ENCODE data around the gene RRN3.
"Not testable (repeated sequence)": the region's sequence is repeated elsewhere in the genome, so short reads cannot be mapped to it uniquely, and the experiment has no call there.

The RRN3 gene

DNA sequence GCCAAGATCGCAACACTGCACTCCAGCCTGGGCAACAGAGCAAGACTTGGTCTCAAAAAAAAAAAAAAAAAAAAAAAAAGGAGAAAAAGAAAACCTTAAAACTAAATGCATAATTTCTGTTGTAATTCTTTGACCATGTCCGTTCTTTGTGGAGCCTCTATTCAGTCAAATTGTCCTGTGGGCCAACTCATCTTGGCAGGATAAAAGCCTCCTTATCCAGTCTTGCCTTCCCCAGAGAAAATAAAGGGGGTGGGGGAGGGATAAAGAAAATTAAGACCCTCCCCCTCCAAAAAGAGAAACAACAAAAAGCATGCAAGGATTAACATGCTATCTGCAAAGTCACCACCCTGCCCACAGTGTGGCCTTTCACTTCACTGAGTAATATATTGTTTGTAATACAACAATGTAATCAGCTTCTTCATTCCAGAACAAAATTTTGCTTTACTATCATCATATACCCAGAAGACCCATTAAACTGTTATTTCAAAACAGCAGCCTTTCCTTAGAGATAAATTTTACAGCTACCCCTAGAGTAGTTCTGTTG, 5.4 kb upstream of the RRN3 start:
- DNase-seq = not testable (repeated sequence)

DNA sequence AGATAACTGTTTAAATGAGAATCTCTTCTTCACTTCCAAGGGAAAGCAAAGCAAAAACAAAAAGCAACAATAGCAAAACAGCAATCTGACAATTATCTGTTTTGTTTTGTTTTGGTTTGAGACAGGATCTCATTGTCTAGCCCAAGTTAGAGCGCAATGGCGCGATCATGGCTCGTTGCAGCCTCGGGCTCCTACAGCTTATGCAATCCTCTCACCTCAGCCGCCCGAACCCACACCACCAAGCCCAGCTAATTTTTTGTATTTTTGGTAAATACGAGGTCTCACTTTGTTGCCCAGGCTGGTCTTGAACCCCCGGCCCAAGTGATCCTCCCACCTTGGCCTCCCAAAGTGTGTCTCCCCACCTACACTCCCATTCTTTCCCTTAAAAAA, 2.5 kb upstream of the RRN3 start:
- DNase-seq = not testable (repeated sequence)

DNA sequence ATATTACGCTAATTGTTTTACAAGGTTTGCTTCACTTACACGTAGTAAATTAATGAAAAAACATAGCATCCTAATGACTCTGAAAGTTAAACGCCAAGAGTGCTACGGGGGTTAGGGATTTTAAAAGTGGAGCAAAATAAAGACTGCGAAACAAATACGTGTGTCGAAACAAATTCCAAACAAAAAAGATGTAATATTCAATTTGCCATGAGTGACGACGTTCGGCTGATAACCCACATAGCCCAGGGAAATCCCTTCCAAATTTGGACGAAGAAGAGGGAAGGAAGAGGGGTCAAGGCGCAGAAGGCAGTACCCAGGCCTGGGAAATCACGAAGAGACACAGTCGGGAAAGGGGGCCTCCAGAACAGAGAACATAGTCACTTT, 509 bp downstream of the RRN3 start:
- not testable (repeated sequence) for DNase-seq

DNA sequence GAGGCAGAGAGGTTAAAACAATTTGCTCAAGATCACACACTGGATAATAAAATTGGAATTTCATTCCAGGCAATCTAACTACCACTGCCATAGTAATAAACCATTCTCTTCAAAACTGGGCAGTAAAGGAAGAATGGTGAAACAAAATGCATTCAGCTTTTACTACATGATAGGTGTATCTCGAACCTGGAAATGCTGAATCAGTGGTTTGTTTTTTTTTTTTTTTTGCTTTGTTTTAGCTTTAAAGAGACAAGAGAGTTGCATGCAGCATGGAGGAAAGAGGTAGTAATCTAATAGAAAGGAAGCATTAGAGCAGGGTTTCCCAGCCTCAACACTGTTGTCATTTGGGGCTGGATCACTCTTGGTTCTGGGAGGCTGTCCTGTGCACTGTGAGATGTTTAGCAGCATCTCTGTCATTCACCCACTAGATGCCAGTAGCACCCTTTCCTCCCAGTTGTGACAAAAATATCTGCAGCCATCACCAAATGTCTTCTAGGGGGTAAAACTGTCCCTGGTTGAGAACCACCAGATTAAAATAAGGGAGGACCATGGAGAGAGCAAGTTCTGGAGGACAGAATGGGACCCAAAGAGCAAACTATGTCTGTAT, 3.3 kb downstream of the RRN3 start:
- not testable (repeated sequence) for DNase-seq

DNA sequence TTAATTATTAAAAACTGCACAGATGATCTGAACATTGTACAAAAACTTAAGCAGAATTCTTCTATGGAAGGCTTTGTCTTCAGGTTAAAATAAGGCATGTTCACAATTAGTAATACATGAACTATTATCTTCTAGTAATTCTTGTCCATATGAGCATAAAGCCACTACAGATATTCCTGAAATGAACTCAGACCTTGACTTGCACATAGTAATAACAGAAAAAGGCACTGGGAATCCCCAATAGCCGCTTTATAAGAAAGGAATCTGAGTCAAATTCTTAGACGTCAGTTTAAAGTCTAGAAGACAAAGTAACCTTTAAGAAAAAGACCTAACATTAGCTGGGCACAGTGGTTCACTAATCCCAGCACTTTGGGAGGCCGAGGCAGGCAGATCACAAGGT, 11.3 kb downstream of the RRN3 start:
- not testable (repeated sequence) for DNase-seq

DNA sequence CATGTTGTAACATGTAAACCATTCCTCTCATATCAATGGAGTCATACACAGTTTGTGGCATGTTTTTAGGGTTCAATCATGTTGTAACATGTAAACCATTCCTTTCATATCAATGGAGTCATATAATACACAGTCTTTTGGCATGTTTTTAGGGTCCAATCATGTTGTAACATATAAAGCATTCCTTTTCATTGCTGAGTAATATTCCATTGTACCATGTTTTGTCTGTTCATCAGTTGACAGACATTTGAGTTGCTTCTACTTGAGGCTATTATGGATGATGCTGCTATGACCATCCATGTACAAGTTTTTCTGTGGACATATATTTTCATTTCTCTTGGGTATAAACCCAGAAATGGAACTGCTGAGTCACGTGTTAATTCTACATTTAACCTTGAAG, 13.2 kb downstream of the RRN3 start:
- DNase-seq = not testable (repeated sequence)

DNA sequence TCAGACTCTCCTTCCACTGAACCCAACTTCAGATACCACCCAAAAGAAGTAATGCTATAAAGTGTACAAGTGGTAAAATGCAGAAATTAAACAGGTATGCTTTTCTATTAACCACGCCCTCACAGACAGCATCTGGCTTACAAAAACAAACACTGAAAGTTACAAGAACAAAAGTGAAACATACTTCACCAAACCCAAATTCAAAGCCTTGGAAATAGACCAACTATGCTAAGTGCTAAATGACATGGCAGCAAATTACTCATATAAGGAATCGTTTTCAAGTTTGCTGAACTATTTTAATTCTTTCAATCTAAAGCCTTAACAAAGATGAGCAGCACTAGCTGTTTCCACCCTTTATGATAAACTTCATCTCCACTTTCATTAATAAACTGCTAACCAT, 17.9 kb downstream of the RRN3 start:
- DNase-seq = not testable (repeated sequence)

DNA sequence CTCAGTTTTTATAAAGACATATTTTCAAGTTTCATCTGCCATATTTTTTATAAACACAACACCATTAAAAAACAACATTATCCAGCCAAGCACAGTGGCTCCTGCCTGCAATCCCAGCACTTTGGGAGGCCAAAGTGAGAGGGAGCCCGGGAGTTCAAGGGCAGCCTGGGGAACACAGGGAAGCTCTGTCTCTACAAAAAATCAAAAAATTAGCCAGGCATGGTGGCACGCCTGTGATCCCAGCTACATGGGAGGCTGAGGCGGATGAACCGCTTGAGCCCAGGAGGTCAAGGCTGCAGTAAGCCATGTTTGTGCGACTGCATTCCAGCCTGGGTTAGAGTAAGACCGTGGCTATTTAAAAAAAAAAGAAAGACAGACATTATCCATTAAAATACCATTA, 21.0 kb downstream of the RRN3 start:
- DNase-seq = no peak

DNA sequence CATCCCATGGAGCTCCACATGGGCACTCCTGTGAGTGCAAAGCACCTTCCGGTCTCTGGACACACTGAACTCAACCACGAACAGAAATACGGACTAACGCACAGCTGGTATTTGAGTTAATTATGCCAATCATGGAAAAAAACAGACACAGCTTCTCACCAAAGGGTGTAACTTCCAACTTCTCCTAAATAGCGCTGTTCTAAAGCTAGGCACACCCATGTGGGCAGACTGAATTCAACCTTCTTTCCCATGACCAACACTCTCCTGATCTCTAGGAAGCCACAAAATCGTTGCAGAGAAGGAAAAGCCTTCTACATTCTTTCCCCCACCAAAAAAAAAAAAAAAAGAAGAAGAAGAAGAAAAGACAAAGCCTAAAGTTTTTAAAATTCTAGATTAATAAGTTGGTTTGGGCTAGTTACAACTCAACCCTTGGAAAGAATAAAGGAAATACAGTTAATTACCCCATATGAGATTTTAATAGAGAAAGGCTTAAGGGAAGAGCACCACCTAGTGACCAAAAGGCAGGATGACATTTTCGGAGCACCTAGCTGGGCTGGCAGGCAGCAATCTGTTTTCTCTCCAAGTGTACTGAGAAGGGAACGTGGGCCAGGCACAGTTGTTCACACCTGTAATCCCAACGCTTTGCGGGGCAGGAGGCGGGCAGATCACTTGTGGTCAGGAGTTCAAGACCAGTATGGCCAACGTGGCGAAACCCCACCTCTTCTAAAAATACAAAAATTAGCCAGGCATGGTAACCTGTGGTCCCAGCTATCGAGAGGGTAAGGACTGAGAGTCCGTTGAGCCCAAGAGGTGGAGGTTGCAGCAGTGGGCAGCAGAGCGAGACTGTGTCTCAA, 21.9 kb downstream of the RRN3 start:
- not testable (repeated sequence) for DNase-seq

DNA sequence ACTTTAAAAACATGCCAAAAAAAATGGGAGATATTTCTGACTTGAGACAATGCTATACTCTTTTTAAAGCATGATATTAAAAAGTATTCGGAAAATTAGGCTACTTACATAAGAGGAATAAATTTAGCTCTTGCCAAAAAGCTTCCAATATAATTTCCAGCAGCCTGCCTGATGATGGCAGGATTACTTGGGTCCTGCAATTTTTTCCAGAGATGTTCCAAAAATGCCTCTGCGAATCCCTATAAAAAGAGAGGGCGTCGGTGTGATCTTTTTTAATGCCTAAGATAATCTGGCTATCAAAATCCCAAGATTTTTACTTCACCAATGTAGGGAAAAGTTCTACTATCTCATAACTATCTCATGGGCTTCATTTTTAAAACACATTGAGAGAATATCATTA, 23.1 kb downstream of the RRN3 start:
- DNase-seq = not testable (repeated sequence)

DNA sequence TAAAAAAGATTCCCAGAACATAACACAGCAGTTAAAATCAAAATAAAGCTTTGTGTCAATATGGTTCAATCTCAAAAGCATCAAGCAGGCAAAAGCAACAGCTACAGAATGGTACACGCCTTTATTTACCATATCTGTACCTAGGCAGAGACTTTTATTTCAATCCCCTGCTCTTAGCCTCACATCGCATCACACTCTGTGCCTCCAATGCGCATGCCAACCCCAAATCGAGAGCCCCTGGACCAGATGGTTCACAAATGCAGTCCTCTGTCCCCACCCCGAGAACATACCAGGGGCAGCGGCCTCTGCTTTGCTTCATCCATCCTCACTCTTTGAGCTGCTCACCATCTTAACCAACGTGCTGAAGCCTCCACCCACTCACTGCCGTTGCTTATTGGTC, 27.4 kb downstream of the RRN3 start:
- not testable (repeated sequence) for DNase-seq

DNA sequence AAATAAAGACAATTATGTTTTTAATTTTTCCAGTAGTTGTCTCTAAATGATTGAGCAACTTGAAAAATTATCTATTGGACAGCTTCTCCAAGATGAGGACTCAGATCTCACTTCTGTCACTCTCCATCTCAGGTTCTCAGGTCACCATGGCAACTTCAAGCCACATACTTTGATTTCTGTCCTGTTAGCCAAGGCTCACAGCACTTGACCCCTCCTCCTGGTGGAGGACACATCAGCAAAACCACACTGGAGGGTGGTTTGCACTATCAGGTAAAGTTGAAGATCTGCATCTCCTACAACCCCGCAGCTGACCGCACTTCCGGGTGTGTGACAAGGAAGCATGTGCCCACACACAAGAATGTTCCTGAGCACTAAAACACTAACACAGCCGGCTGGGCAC, 28.1 kb downstream of the RRN3 start:
- DNase-seq = not testable (repeated sequence)

DNA sequence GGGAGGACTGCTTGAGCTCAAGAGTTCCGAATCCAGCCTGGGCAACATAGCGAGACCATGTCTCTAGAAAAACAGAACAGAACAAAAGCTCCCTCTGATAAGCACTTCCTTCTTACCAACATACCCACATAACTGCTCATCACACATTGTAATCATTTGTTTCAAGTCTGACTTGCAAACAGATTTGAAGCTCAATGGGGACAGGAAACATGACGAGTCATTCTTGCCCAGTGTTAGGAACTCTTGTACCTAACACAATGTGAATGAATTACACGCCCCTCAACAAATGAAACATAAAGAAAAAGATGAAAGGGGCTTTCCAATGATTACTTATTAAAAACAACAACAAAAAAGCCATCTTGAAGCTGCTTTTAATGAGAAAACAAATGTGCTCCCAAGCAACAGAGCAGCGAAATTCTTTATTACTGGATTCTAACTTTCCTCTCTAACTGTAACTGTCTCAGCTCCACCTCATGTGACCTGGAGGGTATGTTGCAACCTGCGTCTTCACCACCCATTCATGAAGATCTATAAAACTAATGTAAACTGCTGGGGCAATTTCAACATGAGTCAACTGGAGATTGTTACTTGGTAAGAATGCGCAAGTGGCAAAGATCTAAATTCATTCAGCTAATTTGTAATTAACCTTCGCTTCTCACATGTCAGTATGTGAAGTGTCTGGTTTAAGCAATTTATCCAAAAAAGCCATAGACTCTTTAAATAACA, 31.8 kb downstream of the RRN3 start:
- DNase-seq = not testable (repeated sequence)

DNA sequence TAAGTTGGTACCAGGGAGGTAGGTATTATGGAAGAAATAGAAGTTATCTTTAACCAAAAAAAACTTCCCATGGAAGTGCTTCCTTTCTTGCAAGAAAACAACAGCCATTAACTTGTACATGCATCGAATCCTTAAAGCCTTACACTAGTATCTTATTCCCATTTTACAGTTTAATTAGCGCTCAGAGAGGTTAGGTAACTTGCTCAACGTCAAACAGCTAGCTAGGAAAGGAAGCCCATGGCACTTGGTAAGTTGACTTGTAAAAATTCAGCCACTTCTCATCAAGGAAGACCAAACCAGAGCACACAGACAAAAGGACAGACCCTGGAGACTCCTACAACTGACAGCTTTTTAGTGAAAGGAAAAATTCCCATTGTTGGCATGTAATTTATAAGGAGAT, 34.7 kb downstream of the RRN3 start:
- DNase-seq = no peak

DNA sequence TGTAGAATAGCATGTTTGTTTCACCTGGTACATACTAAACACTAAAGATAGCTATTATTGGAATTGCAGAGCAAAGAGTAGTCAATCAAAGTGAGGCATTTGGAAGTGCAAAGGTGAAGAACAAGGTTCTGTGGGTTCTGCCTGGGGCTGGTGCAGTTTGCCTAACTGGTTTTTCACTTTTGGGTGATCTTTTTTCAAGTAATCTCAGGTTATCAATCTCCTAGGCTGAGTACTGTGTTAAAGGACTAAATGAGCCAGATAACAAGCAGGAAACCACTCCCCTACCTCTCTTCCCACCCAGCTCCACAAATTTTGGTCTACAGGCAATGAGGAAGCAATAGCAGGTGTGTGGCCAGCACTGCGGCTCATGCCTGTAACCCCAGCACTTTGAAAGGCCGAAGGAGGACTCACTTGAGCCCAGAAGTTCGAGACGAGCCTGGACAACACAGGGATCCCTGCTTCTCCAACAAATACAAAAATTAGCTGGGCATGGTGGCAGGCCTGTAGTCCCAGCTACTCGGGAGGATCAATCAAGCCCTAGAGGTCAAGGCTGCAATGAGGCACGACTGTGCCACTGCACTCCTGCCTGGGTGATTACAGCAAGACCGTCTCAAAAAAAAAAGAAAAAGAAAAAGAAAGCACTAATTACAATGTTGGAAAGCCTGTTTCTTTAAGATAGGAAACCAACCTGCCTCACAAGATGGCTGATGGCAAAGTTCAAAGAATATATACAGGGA, 36.2 kb downstream of the RRN3 start:
- no peak for DNase-seq

DNA sequence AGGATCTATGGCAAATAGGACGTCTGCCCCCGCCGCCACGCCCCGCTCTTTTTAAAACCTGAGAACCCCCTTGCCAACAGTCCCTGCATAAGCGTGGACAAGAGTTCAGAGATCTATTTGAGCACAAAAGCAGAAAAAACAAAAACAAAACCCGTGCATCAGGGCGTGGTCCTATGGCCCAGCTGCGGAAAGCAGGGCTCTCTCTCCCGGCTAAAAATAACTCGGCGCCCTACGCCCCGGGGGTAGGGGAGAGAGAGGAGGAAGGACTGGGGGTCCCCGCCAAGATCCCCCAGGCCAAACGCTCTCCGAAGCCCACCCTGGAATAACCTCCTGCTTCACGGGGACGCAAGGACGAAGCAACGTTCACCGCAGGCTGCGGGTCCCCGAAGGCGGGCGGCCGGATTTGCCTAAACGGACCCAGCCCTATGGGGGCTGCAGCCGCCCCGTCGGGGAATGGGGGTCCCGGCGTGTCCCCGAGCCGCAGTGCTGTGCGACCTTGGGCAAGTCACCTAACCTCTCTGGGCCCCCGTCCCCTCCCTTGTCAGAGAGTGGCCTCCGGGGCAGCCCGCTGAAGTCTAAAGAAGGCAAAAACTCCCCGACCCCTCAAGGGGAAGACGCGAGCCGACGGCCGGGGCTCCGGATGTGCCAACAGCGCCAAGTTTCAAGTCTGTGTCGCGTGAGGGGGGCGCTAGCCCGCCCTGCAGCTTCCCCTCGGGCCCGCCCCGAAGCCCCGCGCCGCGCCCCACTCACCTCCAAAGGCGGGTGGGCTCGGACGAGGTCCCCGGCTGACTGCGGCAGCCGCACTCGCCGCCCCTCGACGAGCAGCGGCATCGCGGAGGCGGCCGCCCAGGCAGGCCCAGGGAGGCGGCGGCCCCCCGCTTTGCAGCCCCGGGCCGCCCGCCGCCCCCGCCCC, 38.7 kb downstream of the RRN3 start:
- peak; percentile 61 for DNase-seq

DNA sequence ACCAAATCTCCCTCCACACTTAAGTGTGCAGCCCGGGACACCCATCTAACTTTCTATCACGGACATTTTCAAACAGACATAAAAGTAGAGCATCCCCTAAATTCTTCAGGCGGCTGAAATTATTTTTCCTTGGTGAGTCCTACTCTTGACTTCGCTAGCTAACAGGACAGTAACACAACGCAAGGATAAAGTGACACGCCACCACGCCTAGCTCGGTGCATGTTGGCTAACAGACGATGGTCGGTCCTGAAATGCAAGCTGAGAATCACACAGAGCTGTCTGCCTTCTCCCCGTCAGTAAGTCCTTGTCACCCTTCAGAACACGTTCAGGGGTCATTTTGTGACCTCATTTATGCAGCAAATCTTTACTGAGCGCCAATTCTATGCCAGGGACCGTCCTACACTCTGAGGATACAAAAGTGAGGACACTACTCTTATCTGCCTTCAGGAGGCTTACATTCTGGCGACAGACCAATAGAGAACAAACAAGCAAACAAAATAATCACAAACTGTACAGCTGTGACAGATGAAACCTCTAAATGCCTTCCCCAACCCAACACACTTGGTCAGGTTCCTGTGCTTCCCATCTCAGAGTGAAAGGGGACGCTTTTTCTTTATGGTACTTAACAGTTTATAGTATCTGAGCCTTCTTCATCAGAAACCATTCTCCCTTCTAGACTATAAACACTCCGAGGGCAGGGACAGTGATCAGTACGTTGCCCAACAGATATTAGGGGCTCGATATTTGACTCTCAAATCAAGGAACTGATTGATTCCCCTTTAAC, 39.5 kb downstream of the RRN3 start:
- DNase-seq = no peak

DNA sequence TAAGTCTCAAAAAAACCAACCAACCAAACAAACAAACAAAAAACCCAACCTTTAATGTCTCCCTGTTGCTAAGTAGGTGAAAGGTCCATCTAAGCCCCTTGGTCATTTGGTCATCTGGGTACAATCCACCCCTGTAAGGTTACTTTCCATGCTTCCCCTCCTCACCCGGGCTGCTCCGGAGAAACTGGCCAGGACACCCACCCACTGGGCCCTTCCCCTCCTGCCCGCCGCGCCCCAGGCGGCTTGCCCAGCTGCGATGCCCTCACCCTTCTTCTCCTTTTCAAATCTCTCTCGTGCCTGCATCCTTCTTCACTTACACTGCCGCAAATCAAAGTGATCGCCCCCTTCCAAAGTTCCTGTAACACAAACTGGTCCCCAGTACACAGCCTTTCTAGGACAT, 40.2 kb downstream of the RRN3 start:
- no peak for DNase-seq

DNA sequence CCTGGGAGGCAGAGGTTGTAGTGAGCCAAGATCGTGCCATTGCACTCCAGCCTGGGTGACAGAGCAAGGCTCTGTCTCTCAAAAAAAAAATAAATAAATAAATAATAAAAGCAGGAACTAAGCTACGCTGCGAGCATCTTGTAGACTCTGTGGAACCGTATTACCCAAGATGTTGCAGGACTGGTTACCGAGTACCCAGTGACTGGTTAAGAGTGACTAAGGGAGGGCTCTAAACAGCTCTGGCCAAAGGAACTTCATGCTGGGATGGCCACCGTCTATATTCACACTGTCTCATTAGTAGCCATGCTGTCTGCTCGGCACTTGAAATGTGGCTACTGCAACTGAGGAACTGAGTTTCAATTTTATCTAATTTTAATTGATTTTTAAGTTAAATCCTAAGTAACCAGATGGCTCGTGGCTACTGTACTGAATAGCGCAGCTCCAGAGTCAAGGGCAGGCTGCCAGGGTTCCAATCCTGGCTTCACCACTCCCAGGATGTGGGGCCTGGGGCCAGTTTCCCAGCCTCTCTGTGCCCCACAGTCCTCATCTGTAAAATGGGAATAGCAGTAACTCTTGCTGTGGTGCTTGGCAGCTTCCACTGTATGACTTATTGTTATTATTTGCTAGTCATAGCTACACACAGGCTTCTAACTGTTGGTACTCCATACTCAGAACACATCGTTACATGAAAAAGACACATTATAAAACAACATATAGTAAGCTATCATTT, 41.2 kb downstream of the RRN3 start:
- DNase-seq = no peak

DNA sequence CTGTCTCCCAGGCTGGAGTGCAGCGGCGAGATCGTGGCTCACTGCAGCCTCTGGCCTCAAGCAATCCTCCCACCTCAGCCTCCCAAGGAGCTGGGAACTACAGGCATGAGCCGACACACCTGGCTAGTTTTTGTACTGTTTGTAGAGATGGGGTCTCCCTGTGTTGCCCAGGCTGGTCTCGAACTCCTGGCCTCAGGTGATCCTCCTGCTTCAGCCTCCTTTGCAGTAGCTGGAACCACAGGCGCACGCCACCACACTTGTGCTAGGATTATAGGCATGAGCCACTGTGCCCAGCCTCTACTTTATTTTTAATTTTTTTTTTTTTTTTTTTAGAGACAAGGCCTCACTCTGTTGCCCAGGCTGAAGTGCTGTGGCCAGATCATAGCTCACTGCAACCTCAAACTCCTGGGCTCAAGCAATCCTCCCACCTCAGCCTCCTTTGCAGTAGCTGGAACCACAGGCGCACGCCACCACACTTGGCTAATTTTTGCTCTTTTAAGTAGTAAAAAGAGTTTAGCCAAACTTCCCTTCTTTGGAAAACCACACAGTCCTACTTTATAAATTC, 42.6 kb downstream of the RRN3 start:
- DNase-seq = no peak
